Skeletal muscle tissue (tissue), 4 donors: ENCODE results near the gene CHRD. TPM values are rescaled to one million over a fixed set of nuclear protein-coding genes. Genes with fewer than 3 reads are reported as not detected.

ENCODE experiments used
- H3K27ac ChIP-seq: one replicate; pipeline ENCODE4 v1.7.0; 2013; ENCODE audit warnings: mild to moderate bottlenecking, low read depth, low read length, inconsistent platforms
- H3K27me3 ChIP-seq, 3 donors: one replicate each; pipeline ENCODE4 v1.7.0; 2013; ENCODE audit warnings: low read length in 3 of 3; ENCODE audit not compliant: control insufficient read depth in 3 of 3, insufficient read depth in 3 of 3
- H3K36me3 ChIP-seq, 3 donors: one replicate each; pipeline ENCODE4 v1.7.0; 2013; ENCODE audit warnings: low read length in 3 of 3; ENCODE audit not compliant: control insufficient read depth in 3 of 3, insufficient read depth in 3 of 3
- H3K4me1 ChIP-seq, 3 donors: one replicate each; pipeline ENCODE4 v1.7.0; 2013; ENCODE audit warnings: low read length in 3 of 3, mild to moderate bottlenecking in 3 of 3; ENCODE audit not compliant: control insufficient read depth in 3 of 3, insufficient read depth in 3 of 3
- H3K4me3 ChIP-seq, 3 donors: one replicate each; pipeline ENCODE4 v1.7.0; 2013; ENCODE audit warnings: low read length in 3 of 3
- H3K9ac ChIP-seq, 3 donors: one replicate each; pipeline ENCODE4 v1.7.0; 2013; ENCODE audit warnings: low read length in 3 of 3, mild to moderate bottlenecking in 3 of 3, moderate library complexity in 2 of 3, low read depth in 1 of 3
- H3K9me3 ChIP-seq, 3 donors: one replicate each; pipeline ENCODE4 v1.7.0; 2013; ENCODE audit warnings: low read length in 3 of 3; ENCODE audit not compliant: control insufficient read depth in 3 of 3
- total RNA-seq: library from RNA; depleted of rRNA; stranded (reverse); fragments of >200 nt; gene quantifications from one replicate; pipeline ENCODE4 v1.2.3, GENCODE V29; 2014
- donor health status: Osteomylitis.

The CHRD gene
- total RNA-seq, 1 donor from 2014 or later, result 14.1 TPM

DNA sequence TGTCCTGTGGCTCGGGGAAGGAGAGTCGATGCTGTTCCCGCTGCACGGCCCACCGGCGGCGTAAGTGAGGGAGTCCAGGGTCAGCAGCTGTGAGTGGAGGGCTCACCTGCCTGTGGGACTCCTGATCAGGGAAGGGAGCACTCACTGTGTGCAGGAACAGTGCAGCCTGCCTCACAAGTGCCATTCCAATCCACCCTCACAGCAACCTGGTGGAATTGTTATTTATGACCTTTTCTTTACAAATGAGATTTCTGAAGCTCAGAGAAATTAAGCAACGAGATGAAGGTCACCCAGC lies 9.0 kb downstream of the CHRD start:
- Histone ChIP-seq H3K4me3 (no peak overlapping the region), H3K27ac (no peak overlapping the region), H3K4me1 (no peaks in the 10 kb centered on the region), H3K9ac (no peak overlapping the region), H3K27me3 (no peaks in the 10 kb centered on the region), H3K9me3 (no peaks in the 10 kb centered on the region), H3K36me3 (peaks cover 0 to 15% (median 0%) of the 10 kb centered on the region in 3 donors)

GRCh38 chr3:184389384-184389783 lies 9.5 kb downstream of the CHRD start:
- Histone ChIP-seq H3K9ac (no peak overlapping the region), H3K4me1 (no peaks in the 10 kb centered on the region), H3K36me3 (peaks cover 0 to 15% (median 0%) of the 10 kb centered on the region in 3 donors), H3K27me3 (no peaks in the 10 kb centered on the region), H3K4me3 (no peak overlapping the region), H3K9me3 (no peaks in the 10 kb centered on the region), H3K27ac (no peak overlapping the region)

DNA sequence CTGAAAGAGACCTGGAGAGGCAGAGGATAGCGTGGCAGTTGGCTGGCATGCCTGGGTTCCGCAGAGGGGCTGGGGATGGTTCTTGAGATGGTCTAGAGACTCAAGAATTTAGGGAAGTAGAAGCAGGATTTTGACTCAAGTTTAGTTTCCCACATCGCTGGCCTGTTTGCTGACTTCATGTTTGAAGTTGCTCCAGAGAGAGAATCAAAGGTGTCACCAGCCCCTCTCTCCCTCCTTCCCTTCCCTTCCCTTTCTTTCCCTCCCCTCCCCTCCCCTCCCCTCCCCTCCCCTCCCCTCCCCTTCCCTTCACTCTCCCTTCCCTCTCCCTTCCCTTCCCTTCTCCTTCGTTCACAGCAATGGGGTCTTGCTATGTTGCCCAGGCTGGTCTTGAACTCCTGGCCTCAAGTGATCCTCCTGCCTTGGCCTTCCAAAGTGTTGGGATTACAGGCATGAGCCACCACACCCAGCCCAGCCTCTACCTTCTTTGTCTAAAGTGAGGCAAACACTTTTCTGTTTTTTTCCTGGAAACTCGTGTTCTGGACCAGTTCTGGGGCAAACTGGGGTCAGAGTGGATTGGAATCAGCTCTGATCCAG lies 10.2 kb downstream of the CHRD start:
- H3K9me3 ChIP-seq, result no peaks in the 10 kb centered on the region
- no peak overlapping the region for H3K27ac ChIP-seq
- no peaks in the 10 kb centered on the region for H3K4me1 ChIP-seq
- no peak overlapping the region for H3K9ac ChIP-seq
- H3K36me3 ChIP-seq, result peaks cover 0 to 15% (median 0%) of the 10 kb centered on the region in 3 donors
- no peaks in the 10 kb centered on the region for H3K27me3 ChIP-seq
- no peak overlapping the region for H3K4me3 ChIP-seq

GRCh38 chr3:184391266-184391665 lies 11.4 kb downstream of the CHRD start:
- Histone ChIP-seq H3K9me3 (no peaks in the 10 kb centered on the region), H3K9ac (no peak overlapping the region), H3K36me3 (peaks cover 0 to 15% (median 0%) of the 10 kb centered on the region in 3 donors), H3K27me3 (no peaks in the 10 kb centered on the region), H3K4me1 (no peaks in the 10 kb centered on the region), H3K4me3 (no peak overlapping the region), H3K27ac (no peak overlapping the region)

DNA sequence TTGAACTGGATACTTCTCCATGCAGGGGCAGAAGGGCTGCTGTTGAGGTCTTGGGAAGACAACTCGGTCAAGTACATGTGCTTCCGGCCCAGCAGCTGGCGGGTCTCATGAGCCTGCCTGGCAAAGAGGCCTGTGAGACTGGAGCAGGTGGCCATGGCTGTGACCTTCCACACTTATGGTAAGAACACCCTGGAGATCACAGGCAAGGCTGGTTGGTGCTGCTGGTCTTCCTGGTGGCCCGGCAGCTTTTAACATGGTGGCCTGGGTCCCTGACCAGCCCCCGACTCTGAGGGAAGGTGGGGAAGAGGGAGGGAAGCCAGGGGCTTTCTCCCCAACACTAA lies 15.4 kb downstream of the CHRD start:
- Histone ChIP-seq H3K9me3 (no peaks in the 10 kb centered on the region), H3K9ac (no peak overlapping the region), H3K4me3 (no peak overlapping the region), H3K27ac (no peak overlapping the region), H3K4me1 (no peaks in the 10 kb centered on the region), H3K27me3 (no peaks in the 10 kb centered on the region), H3K36me3 (no peaks in the 10 kb centered on the region)

- Histone ChIP-seq H3K9ac (no peak overlapping the region), H3K4me1 (no peaks in the 10 kb centered on the region), H3K36me3 (no peaks in the 10 kb centered on the region), H3K27ac (no peak overlapping the region), H3K4me3 (no peak overlapping the region), H3K9me3 (no peaks in the 10 kb centered on the region), H3K27me3 (peaks cover 0 to 11% (median 0%) of the 10 kb centered on the region in 3 donors)
These were observed 19.6 kb downstream of the CHRD start for GRCh38 chr3:184399410-184399809.

DNA sequence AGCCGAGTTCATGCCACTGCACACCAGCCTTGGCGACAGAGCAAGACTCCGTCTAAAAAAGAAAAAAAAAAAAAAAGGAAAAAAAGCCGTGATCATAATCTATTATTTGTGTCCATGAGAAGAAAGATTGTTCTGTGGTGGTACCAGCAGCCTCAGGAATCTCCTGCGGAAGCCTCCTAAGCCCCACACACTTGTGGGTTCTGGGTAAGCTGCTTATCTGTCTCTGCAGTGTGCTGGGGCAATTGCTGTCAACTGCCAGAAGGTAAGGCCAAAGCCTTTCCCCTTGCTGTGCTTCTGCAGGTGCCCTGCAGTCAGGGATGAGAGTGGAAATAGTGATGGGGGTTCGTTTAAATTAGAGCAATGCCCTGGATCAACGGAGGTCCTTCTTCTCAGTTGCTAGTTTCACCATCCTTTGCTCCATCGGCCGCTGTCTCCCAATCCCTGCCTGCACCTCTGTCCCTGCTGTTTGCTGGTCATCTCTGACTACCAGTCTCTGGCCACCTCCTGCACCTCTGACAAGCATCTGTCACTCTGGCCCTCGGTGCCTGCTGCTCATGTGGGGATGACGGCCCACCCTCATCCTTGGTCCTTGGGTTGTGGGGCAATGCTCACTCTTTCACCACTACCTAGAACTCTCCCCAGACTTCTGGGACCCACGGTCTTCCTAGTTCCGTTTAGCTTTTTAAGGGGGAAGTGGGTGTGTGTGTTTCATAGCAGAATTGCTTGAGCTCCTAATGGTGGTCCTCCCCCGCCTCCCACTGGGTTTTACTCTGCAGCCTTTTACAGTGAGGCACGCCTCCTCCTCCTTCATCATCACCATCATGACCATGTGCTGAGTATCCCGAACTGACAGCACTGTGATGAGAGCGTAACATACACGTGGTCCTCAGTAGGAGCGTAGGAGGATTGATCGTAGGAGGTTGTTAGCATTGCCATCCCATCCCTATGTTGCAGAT lies 25.5 kb downstream of the CHRD start:
- Histone ChIP-seq H3K9me3 (no peaks in the 10 kb centered on the region), H3K9ac (no peak overlapping the region), H3K27me3 (peaks cover 0 to 11% (median 0%) of the 10 kb centered on the region in 3 donors), H3K27ac (no peak overlapping the region), H3K4me3 (no peak overlapping the region), H3K36me3 (no peaks in the 10 kb centered on the region), H3K4me1 (no peaks in the 10 kb centered on the region)

- H3K9me3 ChIP-seq, result no peaks in the 10 kb centered on the region
- H3K36me3 ChIP-seq, result no peaks in the 10 kb centered on the region
- no peaks in the 10 kb centered on the region for H3K4me1 ChIP-seq
- H3K9ac ChIP-seq, result no peak overlapping the region
- H3K4me3 ChIP-seq, result no peak overlapping the region
- H3K27me3 ChIP-seq, result no peaks in the 10 kb centered on the region
- no peak overlapping the region for H3K27ac ChIP-seq
These were observed 29.6 kb downstream of the CHRD start for GRCh38 chr3:184409331-184409926.

DNA sequence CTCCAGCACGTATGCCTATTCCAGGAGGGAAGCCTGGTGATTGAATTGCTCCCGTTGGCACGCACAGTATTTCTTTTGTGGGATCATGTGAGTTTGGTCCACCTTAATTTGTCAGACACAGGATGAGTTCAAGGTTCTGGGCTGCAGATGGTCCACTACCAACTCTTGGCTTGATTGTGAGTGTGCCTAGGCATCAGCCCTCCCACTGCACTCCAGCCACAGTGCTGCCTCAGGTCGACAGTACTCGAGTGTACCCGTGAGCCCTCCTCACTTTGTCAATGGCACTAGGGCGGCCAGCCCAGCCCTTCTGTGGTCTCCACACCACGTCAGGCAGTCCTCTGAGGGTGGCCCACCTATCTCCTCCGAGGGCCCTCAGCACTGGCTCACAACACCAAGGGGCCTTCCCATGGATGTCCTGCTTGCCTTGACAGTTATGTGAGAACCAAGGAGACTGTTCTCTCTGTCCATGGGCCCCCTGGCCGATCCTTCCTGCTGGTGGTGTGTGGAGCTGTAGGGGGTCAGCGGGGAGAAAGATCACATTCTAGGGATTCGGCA lies 30.2 kb downstream of the CHRD start:
- no peaks in the 10 kb centered on the region for H3K27me3 ChIP-seq

More for the DNA sequence above, 30.2 kb downstream of the CHRD start:
- H3K36me3 ChIP-seq, result no peaks in the 10 kb centered on the region
- no peaks in the 10 kb centered on the region for H3K9me3 ChIP-seq
- H3K4me1 ChIP-seq, result no peaks in the 10 kb centered on the region
- H3K4me3 ChIP-seq, result no peak overlapping the region
- H3K9ac ChIP-seq, result no peak overlapping the region
- H3K27ac ChIP-seq, result no peak overlapping the region
